GM21737 (cell line): ENCODE measurements around the gene MYO5A.

Source experiments
- ATAC-seq: cut with Tn5 transposase; IDR thresholded peaks from one replicate; pipeline ENCODE4 v1.9.1; 2021; ENCODE audit warnings: mild to moderate bottlenecking, moderate library complexity; ENCODE audit not compliant: unreplicated experiment

The MYO5A gene

DNA sequence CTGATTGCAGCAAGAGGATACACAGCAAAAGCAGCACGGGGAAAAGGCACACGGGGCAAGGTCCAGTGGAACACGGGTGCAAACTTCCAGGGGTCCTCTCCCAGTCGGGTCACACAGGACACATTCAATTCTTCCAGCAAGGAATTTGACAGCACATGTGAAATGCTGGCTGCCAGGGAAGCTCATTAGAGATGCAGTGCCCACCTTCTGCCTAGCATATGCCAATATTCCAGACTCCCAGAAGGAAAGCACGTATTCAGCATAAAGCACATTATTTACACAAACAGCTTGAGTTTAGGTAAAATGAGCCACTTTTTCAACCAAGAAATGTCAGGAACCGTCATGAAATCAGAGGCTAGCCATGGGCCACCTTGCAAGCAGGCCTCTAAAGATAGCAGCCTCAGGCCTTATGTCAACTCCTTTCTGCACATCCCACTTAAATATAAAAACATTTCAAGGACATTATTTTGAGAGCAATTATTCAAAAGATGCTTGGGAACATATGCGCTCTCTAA, 252.4 kb downstream of the MYO5A start:
- ATAC-seq: no peak

DNA sequence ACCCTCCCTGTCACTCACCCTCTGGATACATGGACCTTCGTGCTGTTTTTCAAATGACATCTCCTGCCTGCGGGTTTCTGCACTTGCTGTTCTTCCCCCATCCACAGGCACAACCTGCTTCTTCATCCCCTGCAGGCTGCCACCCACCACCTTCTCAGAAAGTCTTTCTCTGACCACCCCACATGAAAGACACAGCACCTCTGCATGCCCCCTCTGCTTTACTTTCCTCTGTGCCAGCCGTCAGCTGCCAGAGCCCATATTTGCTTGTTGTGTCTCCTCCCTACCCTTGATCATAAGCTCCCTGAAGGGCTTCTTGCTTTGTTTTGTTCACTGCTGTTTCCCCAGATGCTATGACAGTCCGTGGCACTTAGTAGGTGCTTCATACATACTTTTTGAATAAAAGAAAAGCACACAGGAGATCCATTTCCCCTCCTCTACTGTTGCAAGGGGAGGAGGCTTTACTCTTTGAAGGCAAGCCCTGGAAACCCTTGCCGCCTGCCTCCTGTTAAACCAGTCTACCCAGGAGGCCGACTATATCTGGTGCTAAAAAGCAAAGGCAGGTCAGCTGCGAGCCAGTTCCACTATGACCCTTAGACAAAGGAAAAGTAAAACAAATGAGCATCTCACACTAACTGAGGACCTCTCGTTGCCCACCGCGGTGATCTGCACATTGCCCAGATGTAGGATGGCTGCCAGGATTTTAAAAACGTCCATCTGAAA, 265.0 kb downstream of the MYO5A start:
- ATAC-seq: no peak

DNA sequence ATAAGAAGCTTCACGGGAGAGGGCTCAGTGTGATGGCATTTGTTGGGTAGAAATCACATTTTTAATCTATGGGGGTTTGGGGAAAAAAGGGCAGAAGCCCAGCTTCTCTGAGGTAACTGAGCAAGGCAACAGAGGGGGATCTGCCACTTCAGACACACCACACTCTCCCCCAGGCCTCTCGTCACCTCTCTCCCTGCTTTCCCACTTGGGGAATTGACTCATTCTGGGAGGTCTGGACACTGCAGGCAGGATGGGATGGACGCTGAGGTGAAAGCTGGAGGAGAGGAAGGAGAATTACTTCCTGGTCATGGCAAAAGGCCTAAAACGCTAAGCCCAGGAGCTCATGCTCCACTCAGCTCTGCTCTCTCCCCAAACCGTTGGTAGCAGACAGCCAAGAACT, 266.3 kb downstream of the MYO5A start:
- no peak for ATAC-seq

DNA sequence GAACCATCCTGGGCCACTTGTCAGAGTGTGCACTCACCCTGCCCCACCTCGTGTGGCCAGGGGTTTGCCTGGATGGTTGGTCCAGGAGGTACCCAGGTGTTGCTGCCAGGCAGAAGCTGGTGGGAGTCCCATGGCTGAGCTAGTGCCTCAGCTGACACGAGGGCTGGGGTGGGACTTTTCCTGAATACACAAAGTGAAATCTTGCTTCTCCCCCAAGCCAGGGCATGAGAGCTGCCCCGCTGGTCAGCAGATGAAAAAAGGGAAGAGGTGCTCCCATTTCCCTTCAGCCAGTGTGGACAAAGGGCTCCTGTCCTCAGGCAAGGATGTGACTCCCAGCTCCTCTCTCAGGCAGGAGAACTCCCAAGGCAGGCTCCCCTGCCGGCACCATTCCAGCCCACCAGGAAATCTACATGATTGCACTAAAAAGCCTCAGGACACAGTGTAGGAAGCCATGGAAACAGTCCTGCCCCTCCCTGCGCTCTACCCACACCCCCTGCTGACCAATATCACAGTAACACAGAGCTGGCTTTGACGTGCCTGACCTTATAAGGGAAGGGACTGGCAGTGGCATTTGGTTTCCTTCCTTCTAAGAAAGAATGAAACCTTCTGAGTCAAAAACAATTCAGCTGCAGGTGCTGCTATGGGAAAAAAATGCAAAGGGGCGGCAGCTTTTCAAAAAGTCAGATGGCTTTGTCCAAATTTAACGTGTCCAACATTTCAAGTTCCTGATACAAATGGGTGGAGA, 267.0 kb downstream of the MYO5A start:
- peak; percentile 98 for ATAC-seq

DNA sequence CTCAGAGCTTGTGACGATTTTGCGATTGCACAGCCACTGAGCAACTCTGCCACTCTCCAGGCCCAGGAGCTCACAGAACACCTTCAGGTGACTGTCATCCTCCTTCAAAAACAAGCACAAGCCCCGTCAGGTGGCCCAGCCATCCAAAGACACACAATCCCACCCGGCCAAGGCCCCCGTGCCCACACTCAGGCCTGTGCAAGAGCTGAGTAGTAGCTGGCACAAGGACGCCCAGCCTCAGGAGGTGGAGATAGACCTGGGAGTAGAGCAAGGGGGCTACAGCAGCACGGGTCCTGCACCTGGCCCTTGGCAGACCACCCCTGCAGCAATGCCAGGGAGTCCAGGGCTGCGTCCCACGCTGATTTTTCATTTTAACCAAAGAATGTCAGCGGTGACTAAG, 267.7 kb downstream of the MYO5A start:
- no peak for ATAC-seq

DNA sequence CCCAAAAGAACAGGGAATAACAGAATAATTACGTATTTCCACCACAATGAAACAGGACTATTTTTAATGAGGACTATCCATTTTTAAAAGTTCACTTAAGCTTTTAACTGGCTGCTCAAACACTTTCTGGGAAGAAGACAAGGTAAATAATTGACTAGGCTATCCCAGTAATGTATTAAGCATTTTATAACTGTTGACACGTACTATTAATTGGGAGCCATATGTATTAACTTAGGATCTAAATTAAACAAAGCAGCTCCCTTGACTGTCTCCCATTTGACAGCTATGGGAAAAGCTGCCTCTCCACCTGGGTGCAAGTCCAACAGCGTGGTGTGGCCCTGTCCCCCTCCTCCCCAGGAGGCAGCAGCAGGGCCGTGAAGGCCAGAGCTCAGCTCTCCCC, 269.2 kb downstream of the MYO5A start:
- no peak for ATAC-seq

DNA sequence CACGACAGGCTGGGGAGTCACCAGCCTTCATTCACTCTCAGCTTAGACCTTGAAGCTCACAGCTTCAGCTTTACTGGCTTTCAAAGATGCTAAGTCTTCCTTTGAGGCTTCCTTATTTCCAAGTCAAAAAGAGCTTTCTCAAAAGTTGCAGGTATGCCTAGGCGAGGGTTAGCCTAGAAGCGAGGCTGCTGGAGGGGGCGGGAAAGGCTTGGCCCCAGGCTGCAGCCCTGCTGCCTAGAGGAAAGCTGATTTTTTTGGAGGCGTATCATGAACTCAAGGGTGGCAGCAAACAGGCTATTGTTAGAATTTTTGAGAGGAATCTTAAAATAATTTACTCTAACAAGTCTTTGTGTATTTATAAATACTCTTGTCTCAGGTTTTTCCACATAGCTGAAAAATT, 270.2 kb downstream of the MYO5A start:
- no peak for ATAC-seq

DNA sequence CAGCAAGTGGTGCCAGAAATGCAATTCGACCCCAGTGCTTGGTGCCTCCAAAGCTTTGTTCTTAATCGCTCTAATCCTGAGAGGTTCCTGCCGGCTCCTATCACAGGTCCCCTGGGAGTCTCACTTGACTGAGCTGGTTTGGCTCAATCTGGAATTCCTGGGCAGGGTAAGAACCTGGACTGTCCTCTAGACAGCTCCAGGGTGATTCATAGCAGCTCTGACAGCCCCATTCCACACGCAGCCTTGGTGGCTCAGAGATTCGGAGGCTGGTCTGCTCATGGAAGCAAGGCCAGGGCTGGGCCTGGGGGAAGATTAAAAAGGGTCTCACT, 271.0 kb downstream of the MYO5A start:
- ATAC-seq: no peak
